ENCODE measurements around the gene NAA50. TPM values are rescaled to one million over a fixed set of nuclear protein-coding genes. Genes with fewer than 3 reads are reported as not detected.

Gene NAA50
- 10.9 and 24.0 TPM in 2 replicates for total RNA-seq (2014; rRNA removed; shearing (Covaris generic); ENCODE audit: low replicate concordance)

GRCh38 chr3:113745756-113746547 lies at the start of gene NAA50:
Gene NAA50, minus strand, starts transcription at chr3:113746249. Its CDS starts 300 bp downstream, at chr3:113745949.
- peak; percentile 84 for DNase-seq (ENCODE audit: low read depth)
- in situ Hi-C loops (cut with HindIII; ENCODE audit: low pct_unique_long_range_greater_than_20kb, low sequenced_read_pairs), result no loop called here

- DNase-seq (ENCODE audit: low read depth), result no peak
- in situ Hi-C loops (cut with HindIII; ENCODE audit: low pct_unique_long_range_greater_than_20kb, low sequenced_read_pairs), result no loop called here
Observed at GRCh38 chr3:113795693-113796092, 49.6 kb upstream of the NAA50 start.

GRCh38 chr3:113794526-113794925 lies 48.5 kb upstream of the NAA50 start:
- DNase-seq (ENCODE audit: low read depth), result no peak
- in situ Hi-C loops (cut with HindIII; ENCODE audit: low pct_unique_long_range_greater_than_20kb, low sequenced_read_pairs), result no loop called here

DNA sequence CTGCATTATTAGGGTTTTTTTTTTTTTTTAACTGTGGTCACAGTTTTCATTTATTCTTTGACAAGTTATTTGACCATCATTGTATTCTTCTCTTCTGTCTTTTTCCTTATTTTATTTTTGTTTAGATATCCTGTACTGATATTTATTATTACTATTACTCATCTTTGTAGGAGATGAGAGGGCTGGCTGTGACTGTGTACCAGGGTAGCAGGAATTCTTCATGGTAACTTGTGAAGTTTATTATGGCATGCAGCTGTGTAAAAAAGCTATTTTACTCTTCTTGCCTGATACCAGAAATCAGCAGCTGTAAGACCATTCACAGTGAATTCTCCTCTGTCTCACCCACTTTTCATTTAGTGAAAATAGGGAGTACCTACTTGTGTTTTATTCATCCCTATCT lies 45.3 kb upstream of the NAA50 start:
- DNase-seq (ENCODE audit: low read depth), result no peak
- in situ Hi-C loops (cut with HindIII; ENCODE audit: low pct_unique_long_range_greater_than_20kb, low sequenced_read_pairs), result no loop called here

DNA sequence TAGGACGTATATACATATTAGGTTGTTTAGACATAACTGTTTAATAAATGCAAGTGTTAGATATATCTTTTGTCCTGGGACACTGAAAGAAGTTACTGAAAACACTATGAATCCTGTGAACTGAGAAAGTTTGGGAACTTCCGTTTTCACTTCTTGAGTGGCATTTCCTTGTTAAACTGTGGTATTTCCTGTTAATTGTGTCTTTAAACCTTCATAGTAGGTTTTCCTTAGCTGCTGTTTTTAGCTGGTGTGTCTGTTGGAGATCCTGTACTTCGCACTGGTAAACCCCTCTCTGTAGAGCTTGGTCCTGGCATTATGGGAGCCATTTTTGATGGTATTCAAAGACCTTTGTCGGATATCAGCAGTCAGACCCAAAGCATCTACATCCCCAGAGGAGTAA lies 37.9 kb upstream of the NAA50 start:
- DNase-seq (ENCODE audit: low read depth), result no peak
- in situ Hi-C loops (cut with HindIII; ENCODE audit: low pct_unique_long_range_greater_than_20kb, low sequenced_read_pairs), result no loop called here

- DNase-seq (ENCODE audit: low read depth), result peak; percentile 60
- in situ Hi-C loops (cut with HindIII; ENCODE audit: low pct_unique_long_range_greater_than_20kb, low sequenced_read_pairs), result no loop called here
Observed at GRCh38 chr3:113783463-113783862, 37.4 kb upstream of the NAA50 start.

GRCh38 chr3:113776564-113776963 lies 30.5 kb upstream of the NAA50 start:
- DNase-seq (ENCODE audit: low read depth), result no peak
- in situ Hi-C loops (cut with HindIII; ENCODE audit: low pct_unique_long_range_greater_than_20kb, low sequenced_read_pairs), result no loop called here

DNA sequence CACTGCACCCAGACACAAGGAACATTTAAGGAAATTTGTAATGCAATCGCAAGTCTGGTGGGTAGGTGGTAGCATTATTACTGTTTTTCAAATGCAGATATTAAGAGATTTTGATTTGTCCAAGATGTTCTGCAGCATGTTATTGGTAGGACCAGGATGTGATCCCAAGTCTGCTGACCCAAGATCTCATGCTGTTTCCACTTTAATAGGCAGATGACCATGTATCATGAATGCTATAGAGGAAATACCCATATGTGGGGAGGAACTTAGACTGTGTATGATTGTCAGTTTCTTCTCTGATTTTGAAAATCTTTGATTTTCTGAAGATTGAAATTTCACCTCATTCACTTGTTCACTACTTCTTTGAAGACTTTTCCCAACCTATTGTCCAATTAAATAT lies 29.5 kb upstream of the NAA50 start:
- DNase-seq (ENCODE audit: low read depth), result no peak
- in situ Hi-C loops (cut with HindIII; ENCODE audit: low pct_unique_long_range_greater_than_20kb, low sequenced_read_pairs), result no loop called here

- DNase-seq (ENCODE audit: low read depth), result no peak
- in situ Hi-C loops (cut with HindIII; ENCODE audit: low pct_unique_long_range_greater_than_20kb, low sequenced_read_pairs), result no loop called here
Observed at GRCh38 chr3:113773381-113773780, 27.3 kb upstream of the NAA50 start.

DNA sequence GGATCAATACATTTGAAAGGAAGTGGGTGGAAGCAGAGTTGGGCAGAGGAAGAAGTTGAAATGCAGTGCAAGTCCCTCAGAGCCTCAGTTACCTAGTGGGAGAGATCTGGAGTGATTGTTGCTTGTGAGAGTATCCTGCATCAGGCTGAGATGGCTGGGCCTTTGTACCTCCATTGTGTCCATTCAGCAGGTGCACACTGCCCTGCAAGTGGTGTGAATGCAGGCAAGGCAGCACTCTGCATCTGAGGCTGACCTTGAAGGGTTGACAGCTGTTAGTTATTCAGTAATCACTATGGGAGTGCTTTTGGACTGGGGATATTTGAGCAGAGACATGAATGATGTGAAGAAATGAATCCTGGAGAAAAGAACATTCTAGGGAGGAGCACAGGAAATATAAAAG lies 25.9 kb upstream of the NAA50 start:
- in situ Hi-C loops (cut with HindIII; ENCODE audit: low pct_unique_long_range_greater_than_20kb, low sequenced_read_pairs), result no loop called here
- no peak for DNase-seq (ENCODE audit: low read depth)

DNA sequence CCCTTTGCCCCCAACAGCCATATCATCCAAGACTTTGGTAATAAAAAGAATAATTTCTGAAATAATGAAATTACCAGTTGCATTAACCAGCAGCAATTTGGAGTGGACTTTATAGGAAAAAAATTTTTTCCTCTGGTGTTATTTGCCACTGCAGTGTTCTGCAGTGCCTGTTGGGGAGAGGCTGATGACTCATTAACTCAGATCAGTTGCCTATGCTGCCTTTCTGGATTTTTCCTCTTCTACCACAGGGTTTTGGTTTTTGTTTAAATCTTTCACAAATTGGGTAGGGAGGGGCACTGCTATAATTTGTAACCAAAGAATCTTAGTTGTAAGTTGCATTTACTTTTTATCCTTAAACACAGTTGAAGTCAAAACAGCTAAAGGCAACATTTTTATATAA lies 23.5 kb upstream of the NAA50 start:
- no peak for DNase-seq (ENCODE audit: low read depth)
- in situ Hi-C loops (cut with HindIII; ENCODE audit: low pct_unique_long_range_greater_than_20kb, low sequenced_read_pairs), result no loop called here

GRCh38 chr3:113764698-113765097 lies 18.6 kb upstream of the NAA50 start:
- in situ Hi-C loops (cut with HindIII; ENCODE audit: low pct_unique_long_range_greater_than_20kb, low sequenced_read_pairs), result no loop called here
- no peak for DNase-seq (ENCODE audit: low read depth)

GRCh38 chr3:113758389-113759024 lies 12.5 kb upstream of the NAA50 start:
- DNase-seq (ENCODE audit: low read depth), result no peak
- in situ Hi-C loops (cut with HindIII; ENCODE audit: low pct_unique_long_range_greater_than_20kb, low sequenced_read_pairs), result no loop called here

DNA sequence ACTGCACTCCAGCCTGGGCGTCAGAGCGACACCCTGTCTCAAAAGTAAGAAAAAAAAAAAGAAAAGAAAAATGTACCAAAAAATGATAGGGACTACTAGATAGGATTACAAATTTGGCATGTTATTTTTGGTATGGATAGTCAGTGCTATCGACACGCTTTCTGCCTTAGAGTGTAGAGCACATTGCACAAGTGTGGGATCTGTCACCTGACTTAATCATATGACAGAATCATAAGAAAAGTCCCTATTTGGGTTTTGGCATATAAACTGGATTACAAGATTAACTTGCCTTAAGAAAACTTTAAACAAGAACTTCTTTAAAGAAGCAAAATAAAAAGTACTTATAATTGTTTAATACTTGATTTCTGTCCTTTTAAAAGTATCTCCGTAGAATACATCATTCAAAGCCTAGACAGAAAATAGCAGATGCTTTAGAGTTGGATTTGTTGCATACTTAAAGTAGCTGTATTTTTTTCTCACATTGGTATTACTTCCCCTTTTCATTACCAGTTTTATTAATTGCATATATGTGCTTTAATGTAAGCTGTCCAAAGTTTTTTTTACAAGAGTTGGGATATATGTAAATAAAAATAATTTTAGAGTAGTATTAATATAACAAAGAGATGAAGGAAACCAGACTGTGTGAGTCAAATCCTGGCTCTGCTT lies 8.6 kb upstream of the NAA50 start:
- DNase-seq (ENCODE audit: low read depth), result no peak
- in situ Hi-C loops (cut with HindIII; ENCODE audit: low pct_unique_long_range_greater_than_20kb, low sequenced_read_pairs), result no loop called here

GRCh38 chr3:113753376-113753985 lies 7.4 kb upstream of the NAA50 start:
- no peak for DNase-seq (ENCODE audit: low read depth)
- in situ Hi-C loops (cut with HindIII; ENCODE audit: low pct_unique_long_range_greater_than_20kb, low sequenced_read_pairs), result no loop called here

- DNase-seq (ENCODE audit: low read depth), result no peak
- in situ Hi-C loops (cut with HindIII; ENCODE audit: low pct_unique_long_range_greater_than_20kb, low sequenced_read_pairs), result no loop called here
Observed at GRCh38 chr3:113751141-113751540, 5.1 kb upstream of the NAA50 start.

- in situ Hi-C loops (cut with HindIII; ENCODE audit: low pct_unique_long_range_greater_than_20kb, low sequenced_read_pairs), result no loop called here
- peak; percentile 38 for DNase-seq (ENCODE audit: low read depth)
Observed at GRCh38 chr3:113747283-113748046, 1.4 kb upstream of the NAA50 start.

- in situ Hi-C loops (cut with HindIII; ENCODE audit: low pct_unique_long_range_greater_than_20kb, low sequenced_read_pairs), result no loop called here
- peak; percentile 91 for DNase-seq (ENCODE audit: low read depth)
Observed at GRCh38 chr3:113746548-113747282, 666 bp upstream of the NAA50 start, which contains the start of gene ATP6V1A. Gene ATP6V1A, plus strand, starts transcription at chr3:113747035. Its CDS starts 31,719 bp downstream, at chr3:113778754.
